HG03442 (cell line): ENCODE results near the gene PSMB5.

Experiments used
- ATAC-seq: cut with Tn5 transposase; IDR thresholded peaks from one replicate; pipeline ENCODE4 v1.9.1; 2021; ENCODE audit warnings: mild to moderate bottlenecking, moderate library complexity; ENCODE audit not compliant: unreplicated experiment

The PSMB5 gene

GRCh38 chr14:22995889-22996625, 38.6 kb downstream of the PSMB5 start:
- ATAC-seq: no peak

- ATAC-seq: no peak
Observed at GRCh38 chr14:22994762-22995275, 39.9 kb downstream of the PSMB5 start.

- no peak for ATAC-seq
Observed at GRCh38 chr14:22993517-22993916, 41.2 kb downstream of the PSMB5 start.

- no peak for ATAC-seq
Observed at GRCh38 chr14:22991852-22992251, 42.8 kb downstream of the PSMB5 start.

- no peak for ATAC-seq
Observed at GRCh38 chr14:22987291-22987690, 47.4 kb downstream of the PSMB5 start.

- peak; percentile 49 for ATAC-seq
Observed at GRCh38 chr14:22986508-22987054, 48.1 kb downstream of the PSMB5 start.

GRCh38 chr14:22985894-22986507, 48.7 kb downstream of the PSMB5 start:
- ATAC-seq: no peak

- ATAC-seq: no peak
Observed at GRCh38 chr14:22984959-22985658, 49.6 kb downstream of the PSMB5 start.

- ATAC-seq: no peak
Observed at GRCh38 chr14:22982477-22983245, 52.0 kb downstream of the PSMB5 start, which contains the start of gene AJUBA. Gene AJUBA, minus strand, starts transcription at chr14:22982551. Its CDS starts 285 bp downstream, at chr14:22982266.

- no peak for ATAC-seq
Observed at GRCh38 chr14:22981876-22982476, 52.7 kb downstream of the PSMB5 start.

GRCh38 chr14:22981090-22981875, 53.4 kb downstream of the PSMB5 start:
- no peak for ATAC-seq

- no peak for ATAC-seq
Observed at GRCh38 chr14:22980672-22981089, 54.0 kb downstream of the PSMB5 start.

- no peak for ATAC-seq
Observed at GRCh38 chr14:22979748-22980392, 54.8 kb downstream of the PSMB5 start.

- ATAC-seq: no peak
Observed at GRCh38 chr14:22978981-22979671, 55.6 kb downstream of the PSMB5 start.

GRCh38 chr14:22978487-22978837, 56.2 kb downstream of the PSMB5 start:
- no peak for ATAC-seq

- no peak for ATAC-seq
Observed at GRCh38 chr14:22977684-22978486, 56.8 kb downstream of the PSMB5 start.

- no peak for ATAC-seq
Observed at GRCh38 chr14:22977434-22977683, 57.3 kb downstream of the PSMB5 start.
